Skin of body (tissue), 1 donor: Measurements from ENCODE around the gene NR2C1. TPM values are rescaled to one million over a fixed set of nuclear protein-coding genes. Genes with fewer than 3 reads are reported as not detected.

Source experiments
- total RNA-seq: library from RNA; depleted of rRNA; stranded (reverse); fragments of >200 nt; gene quantifications from one replicate; pipeline ENCODE4 v1.2.3, GENCODE V29; 2014

NR2C1 gene
- total RNA-seq, 1 donor from 2014 or later: 52.2 TPM

Other genes starting within 250 kb of the NR2C1 start
- 58.6 TPM for gene NDUFA12, start 69.9 kb downstream of the NR2C1 start, total RNA-seq
- gene FGD6, start 143.8 kb upstream of the NR2C1 start, total RNA-seq: 14.1 TPM
- 108 TPM for gene VEZT, start 144.2 kb upstream of the NR2C1 start, total RNA-seq